Coronary artery (tissue), 2 donors: ENCODE results near the gene NRIP3.
"Not testable (repeated sequence)": the region's sequence is repeated elsewhere in the genome, so short reads cannot be mapped to it uniquely, and the experiment has no call there.

Experiments used
- DNase-seq: peaks from one replicate; pipeline ENCODE4 v3.0.0-alpha.2; 2017; ENCODE audit warnings: low spot score
- H3K27ac ChIP-seq, 2 donors: fragments of 200-600 bp; sonication (generic); one replicate each; pipeline ENCODE4 v1.5.1; 2016 to 2019
- H3K4me3 ChIP-seq: fragments of 200-600 bp; sonication (generic); 2 replicates; pipeline ENCODE4 v1.5.1; 2016; ENCODE audit warnings: mild to moderate bottlenecking, moderate library complexity
- CTCF ChIP-seq: fragments of 200-600 bp; sonication (generic); IDR thresholded peaks from one replicate; pipeline ENCODE4 v1.5.1; 2019; ENCODE audit warnings: antibody characterized with exemption

NRIP3 gene

DNA sequence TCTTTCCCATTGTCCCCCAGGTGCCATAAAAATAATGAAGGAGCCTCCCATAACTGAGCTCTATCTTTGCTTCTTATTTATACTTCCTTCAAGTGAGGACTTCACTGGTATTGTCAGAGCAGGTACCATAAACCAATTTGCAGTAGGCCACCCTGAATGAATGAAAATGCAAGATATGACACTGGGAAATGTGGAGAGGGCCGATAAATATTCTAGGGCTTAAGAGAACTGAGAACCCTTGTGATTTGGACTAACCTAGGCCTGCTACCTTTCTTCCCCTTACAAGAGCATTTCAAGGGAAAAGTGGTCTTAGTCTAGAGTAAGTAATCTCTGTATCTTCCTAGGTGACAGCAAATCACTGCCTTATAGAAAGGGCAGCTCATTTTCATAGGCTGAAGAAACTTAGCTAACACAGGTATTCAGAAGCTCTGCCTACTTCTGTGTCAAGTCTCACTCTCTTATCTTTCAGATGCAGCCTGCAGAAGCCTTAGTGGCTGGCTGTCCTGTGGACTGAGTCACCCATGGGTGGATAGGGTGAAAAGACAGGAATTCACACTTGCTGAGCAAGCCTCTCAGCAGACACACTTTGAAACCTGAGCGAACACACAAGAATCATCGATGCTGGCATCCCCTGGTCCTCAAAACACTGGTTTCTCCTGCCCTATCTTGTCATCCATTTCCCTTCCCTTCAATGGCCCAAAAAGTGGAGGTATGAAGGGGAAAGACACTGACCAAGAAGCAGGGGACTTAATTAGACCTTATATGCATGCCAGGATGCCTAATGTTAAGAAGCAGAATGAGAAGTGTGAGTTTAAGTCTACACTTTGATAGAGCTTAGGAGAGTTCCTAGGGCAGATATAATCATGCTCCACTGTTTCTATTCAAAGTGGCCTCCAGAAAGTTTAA is 15.2 kb downstream of the NRIP3 start:
- TF ChIP-seq CTCF, result no peak
- no peak for DNase-seq
- H3K4me3 ChIP-seq, result no peak overlapping the region
- H3K27ac ChIP-seq, result no peak overlapping the region

DNA sequence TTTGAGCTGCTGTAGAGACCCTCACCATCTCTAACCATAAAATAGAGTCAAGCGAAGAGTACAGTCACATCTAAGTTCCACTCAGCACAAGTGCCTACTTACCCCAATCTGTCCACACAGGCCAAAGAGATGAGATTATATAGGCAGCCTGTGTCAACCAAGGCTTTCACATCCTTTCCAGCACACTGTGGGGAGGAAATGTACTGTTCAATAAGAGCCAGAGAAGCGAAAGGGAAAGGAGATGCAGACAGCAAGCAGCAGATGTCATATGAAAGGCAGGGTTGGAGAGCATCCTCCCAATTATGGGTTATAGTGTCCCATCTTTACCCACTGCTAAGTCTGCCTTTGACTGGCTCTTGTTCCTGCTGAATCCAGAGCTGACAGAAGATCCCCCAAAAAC is 16.4 kb downstream of the NRIP3 start:
- no peak for DNase-seq
- TF ChIP-seq CTCF, result no peak
- no peak overlapping the region for H3K4me3 ChIP-seq
- no peak overlapping the region for H3K27ac ChIP-seq

GRCh38 chr11:8986772-8987171 is 17.0 kb downstream of the NRIP3 start:
- H3K4me3 ChIP-seq, DNase-seq, H3K27ac ChIP-seq: not testable (repeated sequence)

GRCh38 chr11:8985462-8985861 is 18.3 kb downstream of the NRIP3 start:
- TF ChIP-seq CTCF, result no peak
- DNase-seq, result no peak

DNA sequence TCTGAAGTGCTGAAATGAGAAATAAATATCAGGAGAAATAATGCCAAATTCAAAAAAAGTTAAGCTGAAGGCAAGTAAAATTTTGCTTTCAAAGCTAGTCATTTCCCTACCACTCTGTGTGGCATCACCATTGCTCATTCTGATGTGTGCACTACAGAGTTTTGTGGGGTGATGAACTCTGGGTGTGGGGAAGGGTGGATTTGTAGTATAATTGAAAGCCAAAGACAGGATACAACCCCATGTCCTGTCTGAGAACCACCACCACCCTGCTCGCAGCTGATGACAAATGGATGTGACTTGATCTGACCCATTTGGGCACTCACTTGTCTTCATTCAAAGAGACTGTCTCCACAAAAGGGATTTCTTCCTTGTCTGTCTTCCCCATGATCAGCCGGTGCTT is 20.2 kb downstream of the NRIP3 start:
- Histone ChIP-seq H3K27ac (no peak overlapping the region), H3K4me3 (no peak overlapping the region)
- no peak for DNase-seq
- no peak for TF ChIP-seq CTCF

More at GRCh38 chr11:8985462-8985861, 18.3 kb downstream of the NRIP3 start:
- Histone ChIP-seq H3K27ac (no peak overlapping the region), H3K4me3 (no peak overlapping the region)

GRCh38 chr11:8980485-8980884 is 23.3 kb downstream of the NRIP3 start:
- DNase-seq, result no peak
- no peak overlapping the region for H3K4me3 ChIP-seq
- TF ChIP-seq CTCF, result no peak
- no peak overlapping the region for H3K27ac ChIP-seq

- not testable (repeated sequence) for H3K4me3 ChIP-seq, DNase-seq, H3K27ac ChIP-seq
Measured at GRCh38 chr11:8979365-8979764, 24.4 kb downstream of the NRIP3 start.

- H3K4me3 ChIP-seq, result no peak overlapping the region
- H3K27ac ChIP-seq, result no peak overlapping the region
- no peak for TF ChIP-seq CTCF
- DNase-seq, result no peak
Measured at GRCh38 chr11:8973121-8973520, 30.7 kb downstream of the NRIP3 start.
